Measurements from ENCODE around the gene OR4M1.
"Not testable (repeated sequence)": the region's sequence is repeated elsewhere in the genome, so short reads cannot be mapped to it uniquely, and the experiment has no call there.

DNA sequence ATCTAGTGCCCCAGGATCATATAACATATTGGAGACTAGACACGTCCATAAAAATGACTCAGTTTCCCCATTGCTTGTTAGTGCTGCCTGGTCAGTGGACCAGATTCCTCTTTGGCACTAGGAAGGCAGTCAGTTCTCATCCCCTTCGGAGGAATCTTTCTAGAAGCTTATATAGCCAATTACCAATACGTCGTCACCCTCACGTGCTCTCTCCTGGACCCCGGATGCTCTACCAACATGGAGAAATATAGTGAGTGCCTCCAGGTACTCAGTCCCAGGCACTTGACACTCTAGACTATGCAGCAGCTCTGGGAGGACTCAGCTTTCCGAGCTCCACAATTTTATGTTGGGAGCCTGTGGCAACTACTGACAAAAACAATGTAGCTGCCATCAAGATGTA lies 14.8 kb downstream of the OR4M1 start:
- not testable (repeated sequence) for TF ChIP-seq CTCF (conservative IDR thresholded peaks at IDR 0.05); EZH2 (IDR thresholded peaks at IDR 0.05; ENCODE audit: low read depth)

Measured in PC-9 (cell line).